Naive thymus-derived CD8-positive, alpha-beta T cell (primary cell): ENCODE results near the gene RPS5. TPM values are rescaled to one million over a fixed set of nuclear protein-coding genes. Genes with fewer than 3 reads are reported as not detected.
"Not testable (repeated sequence)": the region's sequence is repeated elsewhere in the genome, so short reads cannot be mapped to it uniquely, and the experiment has no call there.

Source experiments
- ATAC-seq, 2 donors: fragments of 150-1000 bp; cut with Tn5 transposase in 1 of 2; sonication (Bioruptor Pico), chemical (Tn5 transposase) in 1 of 2; 1 replicate in 1 of 2; 2 replicates in 1 of 2; pipeline ENCODE4 v1.10.0; 2021; ENCODE audit warnings: mild to moderate bottlenecking in 2 of 2, moderate library complexity in 2 of 2
- POLR2A ChIA-PET: fragments of 350-600 bp; sonication (Branson Sonifier 250); formaldehyde crosslinking; loops from one replicate; lab custom pipeline; 2021; ENCODE audit warnings: antibody characterized with exemption; lab: Charles Lee
- DNase-seq, 10 donors: peaks; one replicate each; pipeline versions ENCODE4 v3.0.0 to v3.0.0-alpha.2; 2020 to 2022
- H3K27ac Mint-ChIP-seq, 10 donors: one replicate each; pipeline ENCODE4 v1.8.0; 2020 to 2022; ENCODE audit warnings: mild to moderate bottlenecking in 10 of 10, mixed read lengths in 10 of 10, moderate library complexity in 4 of 10, inconsistent platforms in 1 of 10
- H3K27me3 Mint-ChIP-seq, 5 donors: one replicate each; pipeline ENCODE4 v1.8.0; 2021 to 2022; ENCODE audit warnings: mixed read lengths in 5 of 5
- H3K36me3 Mint-ChIP-seq, 3 donors: one replicate each; pipeline ENCODE4 v1.8.0; 2020 to 2022; ENCODE audit warnings: mixed read lengths in 3 of 3, mild to moderate bottlenecking in 2 of 3, inconsistent platforms in 1 of 3
- H3K4me1 Mint-ChIP-seq, 4 donors: one replicate each; pipeline ENCODE4 v1.8.0; 2021 to 2022; ENCODE audit warnings: mixed read lengths in 4 of 4
- H3K4me3 Mint-ChIP-seq, 10 donors: one replicate each; pipeline ENCODE4 v1.8.0; 2020 to 2022; ENCODE audit warnings: mild to moderate bottlenecking in 10 of 10, mixed read lengths in 10 of 10, moderate library complexity in 6 of 10, inconsistent platforms in 1 of 10
- H3K9me3 Mint-ChIP-seq, 9 donors: one replicate each; pipeline ENCODE4 v1.8.0; 2020 to 2022; ENCODE audit warnings: mixed read lengths in 9 of 9, mild to moderate bottlenecking in 3 of 9, inconsistent platforms in 1 of 9, moderate library complexity in 1 of 9
- polyA plus RNA-seq, 3 donors: library from polyadenylated mRNA; unstranded; fragments of 300-500 nt; fragmentation: Illumina TruSeq; gene quantifications; one replicate each; pipeline ENCODE4 v1.2.3, GENCODE V29; 2021
- total RNA-seq, 8 experiments: library from RNA in 2 of 8; stranded (reverse) in 2 of 8; gene quantifications; one replicate each; pipeline ENCODE4 v1.2.3 and lab custom pipeline; 2021 to 2026

The RPS5 gene
- total and polyA plus RNA-seq, 5 experiments from 2014 or later: 1,656 to 2,106 (median 1,899) TPM

DNA sequence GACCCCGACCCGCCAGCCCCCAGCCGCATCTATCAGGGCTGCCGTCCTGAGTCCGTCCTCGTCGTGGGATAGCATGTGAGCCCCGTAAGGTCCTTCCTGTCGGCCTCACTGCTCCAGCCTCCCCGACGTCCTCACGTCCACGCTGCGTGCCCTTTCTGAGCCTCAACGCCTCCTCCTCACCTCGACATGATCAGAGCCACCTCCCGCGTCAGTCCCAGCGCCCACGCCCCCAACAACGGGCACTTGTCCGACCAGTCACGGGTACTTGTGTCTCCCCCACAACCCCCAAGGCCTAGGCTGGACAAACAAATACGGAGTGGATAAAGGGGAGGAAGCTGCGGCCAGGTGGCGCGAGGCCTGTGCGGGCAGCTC is 25.2 kb upstream of the RPS5 start:
- POLR2A ChIA-PET: interaction anchor here (0.6 to 3.5 kb wide), 27 partner anchors 7 to 999 kb away, joined by 3 to 44 read pairs (median 8); partner anchors contain the start of genes ERVK3-1, MZF1, RPS5 and TRIM28
- ATAC-seq (peak; percentile 4 to 14), DNase-seq (peak in 4 of 10 donors; percentile 29 to 75 (median 33))
- Mint-ChIP-seq H3K4me3 (peak overlapping the region; percentile 83 to 97 (median 93)), H3K36me3 (no peaks in the 10 kb centered on the region), H3K4me1 (peaks cover 10 to 21% (median 18%) of the 10 kb centered on the region in 4 donors), H3K27me3 (no peaks in the 10 kb centered on the region), H3K9me3 (no peaks in the 10 kb centered on the region), H3K27ac (peak overlapping the region; percentile 85 to 97 (median 94))

DNA sequence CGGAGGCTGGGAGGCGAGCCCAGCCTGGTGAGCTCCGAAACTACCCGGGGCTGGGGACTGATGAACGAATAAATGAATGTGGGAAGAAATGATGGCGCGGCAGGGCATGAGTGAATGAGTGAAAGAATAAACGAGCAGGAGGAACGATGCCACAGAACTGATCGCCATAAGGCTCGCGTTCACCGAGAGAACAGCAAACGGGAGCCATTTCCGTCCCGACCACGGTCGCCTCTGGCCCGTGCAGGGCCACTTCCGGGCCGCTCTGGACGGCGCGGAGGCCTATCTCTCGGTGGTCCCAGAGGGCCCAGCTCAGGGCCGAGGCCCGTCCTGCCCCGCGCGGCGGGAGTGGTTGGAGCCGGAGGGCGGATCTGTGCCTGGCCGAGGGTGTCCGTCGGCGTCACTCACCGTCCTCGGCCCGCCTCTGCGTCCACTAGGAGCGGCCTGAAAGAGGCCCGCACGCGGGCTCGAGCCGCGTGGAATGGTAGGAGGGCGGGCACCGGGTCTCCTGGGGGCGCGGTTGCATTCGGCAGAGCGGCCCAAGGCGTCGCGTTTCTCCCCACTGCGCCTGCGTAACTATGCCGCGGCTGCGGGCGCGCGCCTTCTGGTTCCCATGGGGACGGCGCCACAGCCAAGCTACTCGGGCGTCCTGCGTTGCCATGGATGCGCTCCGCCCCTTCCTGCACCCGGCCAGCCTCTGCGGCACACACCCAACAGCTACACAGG is 24.6 kb upstream of the RPS5 start, which contains the start of gene ZNF497:
Gene ZNF497 (minus strand): TSS at position 480 of the 723 bp plus-strand sequence. CDS start 5,116 bp downstream, outside the sequence.
- POLR2A ChIA-PET: interaction anchor here (0.6 to 3.5 kb wide), 35 partner anchors 8 to 1171 kb away, joined by 3 to 44 read pairs (median 6); partner anchors contain the start of genes CHMP2A, ERVK3-1, MZF1 and RPS5
- Mint-ChIP-seq H3K36me3 (no peaks in the 10 kb centered on the region), H3K4me3 (peak within 1 kb of the TSS; percentile 83 to 97 (median 93)), H3K9me3 (no peaks in the 10 kb centered on the region), H3K4me1 (peaks cover 10 to 18% (median 16%) of the 10 kb centered on the region in 4 donors), H3K27me3 (no peaks in the 10 kb centered on the region), H3K27ac (peak within 1 kb of the TSS; percentile 85 to 97 (median 94))
- DNase-seq: peak; percentile 94 to 98 (median 96)
- peak; percentile 86 to 88 for ATAC-seq

DNA sequence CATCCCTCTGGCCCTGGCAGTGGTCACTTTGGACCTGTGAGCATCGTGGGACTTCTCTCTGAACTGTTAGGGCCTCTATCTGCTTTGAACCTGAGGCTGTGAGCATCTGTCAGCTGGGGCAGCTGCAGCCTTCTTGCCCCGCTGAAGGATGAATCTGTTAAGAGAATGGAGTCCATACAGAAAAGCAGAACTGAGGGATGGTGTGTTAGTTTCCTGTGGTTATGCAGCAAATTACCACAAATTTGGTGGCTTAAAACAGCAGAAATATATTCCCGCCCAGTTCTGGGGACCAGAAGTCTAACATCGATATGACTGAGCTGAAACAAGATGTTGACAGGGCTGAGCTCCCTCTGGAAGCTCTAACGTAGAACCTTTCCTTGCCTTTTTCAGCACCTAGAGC is 22.9 kb upstream of the RPS5 start:
- ATAC-seq: no peak
- POLR2A ChIA-PET: interaction anchor here (0.5 to 3.5 kb wide), 5 partner anchors 13 to 689 kb away, joined by 4 to 44 read pairs (median 7); partner anchors contain the start of gene ZNF837
- no peaks in the 10 kb centered on the region for H3K36me3 Mint-ChIP-seq
- H3K27ac Mint-ChIP-seq: peak overlapping the region in 2 of 10 donors; percentile 13 to 15
- peaks cover 7 to 17% (median 12%) of the 10 kb centered on the region in 4 donors for H3K4me1 Mint-ChIP-seq
- DNase-seq: no peak
- H3K4me3 Mint-ChIP-seq: peak overlapping the region in 7 of 10 donors; percentile 10 to 57 (median 34)
- no peaks in the 10 kb centered on the region for H3K27me3 Mint-ChIP-seq
- no peaks in the 10 kb centered on the region for H3K9me3 Mint-ChIP-seq

DNA sequence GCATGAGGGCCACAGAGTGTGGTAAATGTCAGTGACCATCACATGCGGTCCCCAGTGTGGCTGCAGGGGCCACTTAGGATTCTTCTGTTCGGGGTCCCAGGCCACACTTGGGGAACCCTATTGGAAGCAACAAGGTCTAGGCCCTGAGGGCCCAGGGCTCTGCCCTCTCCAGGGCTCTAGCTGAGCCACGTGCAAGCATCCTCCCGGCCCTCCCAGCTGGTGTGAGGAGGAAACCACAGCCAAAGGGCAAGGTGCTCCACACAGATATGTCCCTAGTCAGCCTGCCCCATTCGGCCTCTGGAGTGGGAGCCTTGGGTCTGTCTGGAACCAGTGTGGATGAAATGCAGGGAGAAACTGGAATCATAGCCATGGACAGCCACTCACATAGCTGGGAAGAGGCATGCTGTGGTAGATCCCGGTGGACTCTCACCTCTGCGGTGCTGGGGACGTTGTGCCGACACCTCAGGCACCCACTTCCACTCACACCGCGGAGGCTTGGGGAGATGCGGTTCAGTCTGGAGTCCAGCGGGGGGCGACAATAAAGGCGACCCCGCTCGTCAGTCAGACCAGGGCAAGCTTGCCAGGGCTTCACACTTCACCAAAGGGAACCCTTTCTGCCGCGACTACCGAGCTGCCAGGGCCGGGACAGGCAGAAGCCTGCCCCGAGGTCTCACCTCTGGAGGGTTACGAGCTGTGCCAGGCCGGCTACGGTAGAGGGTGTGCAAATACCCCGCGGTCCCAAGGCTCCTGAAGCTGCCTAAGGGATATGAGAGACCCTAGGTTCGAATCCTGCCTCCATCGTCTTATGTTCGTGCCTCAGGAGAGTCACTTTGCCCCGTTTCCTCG is 20.3 kb upstream of the RPS5 start:
- H3K27ac Mint-ChIP-seq: no peak overlapping the region
- POLR2A ChIA-PET: interaction anchor here (0.8 kb wide), 1 partner anchor 13 kb away, joined by 3 read pairs; the partner anchor contains the start of gene A1BG
- no peaks in the 10 kb centered on the region for H3K27me3 Mint-ChIP-seq
- ATAC-seq: no peak
- peaks cover 0 to 2% (median 0%) of the 10 kb centered on the region in 3 donors for H3K36me3 Mint-ChIP-seq
- no peak overlapping the region for H3K4me3 Mint-ChIP-seq
- no peak for DNase-seq
- no peaks in the 10 kb centered on the region for H3K9me3 Mint-ChIP-seq
- H3K4me1 Mint-ChIP-seq: peaks cover 5 to 14% (median 10%) of the 10 kb centered on the region in 4 donors

GRCh38 chr19:58367698-58368454 is 19.2 kb upstream of the RPS5 start:
- no peak for DNase-seq
- no peaks in the 10 kb centered on the region for H3K9me3 Mint-ChIP-seq
- POLR2A ChIA-PET: no interaction called here
- no peak overlapping the region for H3K4me3 Mint-ChIP-seq
- peaks cover 0 to 2% (median 0%) of the 10 kb centered on the region in 3 donors for H3K36me3 Mint-ChIP-seq
- ATAC-seq: no peak
- no peaks in the 10 kb centered on the region for H3K27me3 Mint-ChIP-seq
- H3K4me1 Mint-ChIP-seq: peaks cover 0 to 6% (median 4%) of the 10 kb centered on the region in 4 donors
- no peak overlapping the region for H3K27ac Mint-ChIP-seq

DNA sequence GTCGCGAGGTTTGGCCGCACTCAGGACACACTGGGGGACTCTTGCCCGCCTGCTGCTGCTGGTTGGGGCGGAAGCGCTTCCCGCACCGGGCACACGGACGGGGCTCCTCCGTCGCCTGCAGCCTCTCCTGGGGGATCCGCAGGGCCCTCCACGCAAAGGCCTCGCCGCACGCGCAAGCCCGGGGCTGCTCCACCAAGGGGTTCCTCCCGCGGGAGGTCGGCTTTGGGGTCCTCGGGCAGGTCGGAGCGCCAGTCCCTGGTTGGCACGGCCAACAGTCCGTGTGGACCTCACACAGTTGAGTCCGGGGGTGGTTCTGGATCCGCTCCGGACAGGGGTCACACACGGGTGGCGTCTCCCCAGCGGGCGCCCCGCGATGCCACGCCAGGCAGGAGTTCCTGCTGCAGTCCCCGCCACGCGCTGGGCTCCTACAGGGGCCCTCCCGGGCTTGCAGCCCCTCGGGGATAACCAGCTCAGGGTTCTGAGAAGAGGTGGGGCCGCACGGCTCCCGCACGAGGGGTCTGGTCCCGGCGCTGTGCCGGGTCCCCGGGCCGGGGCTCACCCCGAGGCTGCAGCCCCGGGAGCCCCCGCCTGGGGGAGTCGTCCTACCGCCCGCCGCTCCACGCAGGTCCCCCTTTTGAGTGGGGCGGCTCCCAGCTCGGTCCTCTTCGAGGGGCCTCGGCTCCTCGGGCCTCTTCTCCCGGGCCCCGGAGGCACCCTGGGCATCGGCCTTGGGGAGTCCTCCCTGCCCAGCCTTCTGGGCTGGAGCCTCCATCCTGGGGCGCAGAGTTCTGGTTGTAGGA is 18.3 kb upstream of the RPS5 start:
- POLR2A ChIA-PET: interaction anchor here (0.6 to 1.6 kb wide), 5 partner anchors 13 to 179 kb away, joined by 4 to 6 read pairs (median 6); partner anchors contain the start of gene RPS5
- Mint-ChIP-seq H3K4me3 (no peak overlapping the region), H3K4me1 (peaks cover 0 to 6% (median 2%) of the 10 kb centered on the region in 4 donors), H3K27ac (no peak overlapping the region), H3K9me3 (no peaks in the 10 kb centered on the region), H3K27me3 (no peaks in the 10 kb centered on the region), H3K36me3 (peaks cover 0 to 2% (median 0%) of the 10 kb centered on the region in 3 donors)
- ATAC-seq (no peak), DNase-seq (no peak)

- ATAC-seq: no peak
- peaks cover 0 to 2% (median 0%) of the 10 kb centered on the region in 3 donors for H3K36me3 Mint-ChIP-seq
Observed at GRCh38 chr19:58372311-58373133, 14.5 kb upstream of the RPS5 start.

DNA sequence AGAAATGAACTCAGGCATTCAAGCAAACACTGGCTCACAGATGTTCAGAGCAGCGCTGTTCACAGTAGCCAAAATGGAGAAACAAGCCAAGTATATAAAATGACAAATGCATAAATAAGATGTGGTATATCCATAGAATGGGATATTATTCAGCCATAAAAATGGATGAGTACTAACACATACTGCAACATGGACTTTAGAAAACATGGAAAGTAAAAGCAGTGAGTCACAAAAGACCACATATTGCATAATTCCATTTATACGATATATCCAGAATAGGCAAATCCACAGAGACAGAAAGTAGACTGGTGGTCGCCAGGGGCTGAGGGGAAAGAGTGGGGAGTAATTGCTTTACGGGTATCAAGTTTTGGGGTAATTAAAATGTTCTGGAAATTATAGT is 12.9 kb upstream of the RPS5 start:
- Mint-ChIP-seq H3K9me3 (no peaks in the 10 kb centered on the region), H3K4me3 (peak overlapping the region in 1 of 10 donors; percentile 10)
- POLR2A ChIA-PET: interaction anchor here (0.5 to 2.7 kb wide), 3 partner anchors 12 to 84 kb away, joined by 3 to 15 read pairs (median 3); partner anchors contain the start of gene ZNF497

More at GRCh38 chr19:58372311-58373133, 14.5 kb upstream of the RPS5 start:
- POLR2A ChIA-PET: interaction anchor here (2.7 kb wide), 1 partner anchor 10 kb away, joined by 15 read pairs; the partner anchor contains the start of gene ZNF497
- H3K4me3 Mint-ChIP-seq: no peak overlapping the region
- H3K27me3 Mint-ChIP-seq: no peaks in the 10 kb centered on the region
- no peak overlapping the region for H3K27ac Mint-ChIP-seq
- peaks cover 0 to 2% (median under 1%) of the 10 kb centered on the region in 4 donors for H3K4me1 Mint-ChIP-seq
- H3K9me3 Mint-ChIP-seq: no peaks in the 10 kb centered on the region
- DNase-seq: no peak

GRCh38 chr19:58376724-58377123 is 10.3 kb upstream of the RPS5 start:
- H3K9me3 Mint-ChIP-seq, H3K36me3 Mint-ChIP-seq, DNase-seq, H3K27me3 Mint-ChIP-seq, H3K4me3 Mint-ChIP-seq, ATAC-seq, H3K27ac Mint-ChIP-seq: not testable (repeated sequence)
- POLR2A ChIA-PET: interaction anchor here (1.2 kb wide), 1 partner anchor 13 kb away, joined by 5 read pairs; no protein-coding TSS in a partner anchor
- H3K4me1 Mint-ChIP-seq: peaks cover 10 to 30% (median 19%) of the 10 kb centered on the region in 4 donors

More for the DNA sequence above, 12.9 kb upstream of the RPS5 start:
- no peaks in the 10 kb centered on the region for H3K27me3 Mint-ChIP-seq
- ATAC-seq (no peak), DNase-seq (no peak)
- peaks cover 0 to 13% (median 5%) of the 10 kb centered on the region in 4 donors for H3K4me1 Mint-ChIP-seq
- H3K36me3 Mint-ChIP-seq: peaks cover 0 to 2% (median 0%) of the 10 kb centered on the region in 3 donors
- H3K27ac Mint-ChIP-seq: peak overlapping the region in 1 of 10 donors; percentile 46

GRCh38 chr19:58379246-58379645 is 7.8 kb upstream of the RPS5 start:
- Mint-ChIP-seq H3K4me1 (peaks cover 14 to 37% (median 27%) of the 10 kb centered on the region in 4 donors), H3K27me3 (no peaks in the 10 kb centered on the region), H3K36me3 (no peaks in the 10 kb centered on the region), H3K4me3 (peak overlapping the region; percentile 85 to 99 (median 94)), H3K27ac (peak overlapping the region; percentile 93 to 98 (median 96)), H3K9me3 (no peaks in the 10 kb centered on the region)
- DNase-seq: no peak
- POLR2A ChIA-PET: interaction anchor here (0.9 to 4.5 kb wide), 5 partner anchors 16 to 197 kb away, joined by 3 to 43 read pairs (median 5); partner anchors contain the start of genes ZNF274 and ZNF497
- no peak for ATAC-seq
